ENCODE data around the gene KRABD2.

- TF ChIP-seq, protein P1, sequence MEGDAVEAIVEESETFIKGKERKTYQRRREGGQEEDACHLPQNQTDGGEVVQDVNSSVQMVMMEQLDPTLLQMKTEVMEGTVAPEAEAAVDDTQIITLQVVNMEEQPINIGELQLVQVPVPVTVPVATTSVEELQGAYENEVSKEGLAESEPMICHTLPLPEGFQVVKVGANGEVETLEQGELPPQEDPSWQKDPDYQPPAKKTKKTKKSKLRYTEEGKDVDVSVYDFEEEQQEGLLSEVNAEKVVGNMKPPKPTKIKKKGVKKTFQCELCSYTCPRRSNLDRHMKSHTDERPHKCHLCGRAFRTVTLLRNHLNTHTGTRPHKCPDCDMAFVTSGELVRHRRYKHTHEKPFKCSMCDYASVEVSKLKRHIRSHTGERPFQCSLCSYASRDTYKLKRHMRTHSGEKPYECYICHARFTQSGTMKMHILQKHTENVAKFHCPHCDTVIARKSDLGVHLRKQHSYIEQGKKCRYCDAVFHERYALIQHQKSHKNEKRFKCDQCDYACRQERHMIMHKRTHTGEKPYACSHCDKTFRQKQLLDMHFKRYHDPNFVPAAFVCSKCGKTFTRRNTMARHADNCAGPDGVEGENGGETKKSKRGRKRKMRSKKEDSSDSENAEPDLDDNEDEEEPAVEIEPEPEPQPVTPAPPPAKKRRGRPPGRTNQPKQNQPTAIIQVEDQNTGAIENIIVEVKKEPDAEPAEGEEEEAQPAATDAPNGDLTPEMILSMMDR (IDR thresholded peaks at IDR 0.05; ENCODE audit: low read depth, low read length, missing input control): no peak
- TF ChIP-seq, protein P2, sequence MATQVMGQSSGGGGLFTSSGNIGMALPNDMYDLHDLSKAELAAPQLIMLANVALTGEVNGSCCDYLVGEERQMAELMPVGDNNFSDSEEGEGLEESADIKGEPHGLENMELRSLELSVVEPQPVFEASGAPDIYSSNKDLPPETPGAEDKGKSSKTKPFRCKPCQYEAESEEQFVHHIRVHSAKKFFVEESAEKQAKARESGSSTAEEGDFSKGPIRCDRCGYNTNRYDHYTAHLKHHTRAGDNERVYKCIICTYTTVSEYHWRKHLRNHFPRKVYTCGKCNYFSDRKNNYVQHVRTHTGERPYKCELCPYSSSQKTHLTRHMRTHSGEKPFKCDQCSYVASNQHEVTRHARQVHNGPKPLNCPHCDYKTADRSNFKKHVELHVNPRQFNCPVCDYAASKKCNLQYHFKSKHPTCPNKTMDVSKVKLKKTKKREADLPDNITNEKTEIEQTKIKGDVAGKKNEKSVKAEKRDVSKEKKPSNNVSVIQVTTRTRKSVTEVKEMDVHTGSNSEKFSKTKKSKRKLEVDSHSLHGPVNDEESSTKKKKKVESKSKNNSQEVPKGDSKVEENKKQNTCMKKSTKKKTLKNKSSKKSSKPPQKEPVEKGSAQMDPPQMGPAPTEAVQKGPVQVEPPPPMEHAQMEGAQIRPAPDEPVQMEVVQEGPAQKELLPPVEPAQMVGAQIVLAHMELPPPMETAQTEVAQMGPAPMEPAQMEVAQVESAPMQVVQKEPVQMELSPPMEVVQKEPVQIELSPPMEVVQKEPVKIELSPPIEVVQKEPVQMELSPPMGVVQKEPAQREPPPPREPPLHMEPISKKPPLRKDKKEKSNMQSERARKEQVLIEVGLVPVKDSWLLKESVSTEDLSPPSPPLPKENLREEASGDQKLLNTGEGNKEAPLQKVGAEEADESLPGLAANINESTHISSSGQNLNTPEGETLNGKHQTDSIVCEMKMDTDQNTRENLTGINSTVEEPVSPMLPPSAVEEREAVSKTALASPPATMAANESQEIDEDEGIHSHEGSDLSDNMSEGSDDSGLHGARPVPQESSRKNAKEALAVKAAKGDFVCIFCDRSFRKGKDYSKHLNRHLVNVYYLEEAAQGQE (IDR thresholded peaks at IDR 0.05): no peak
- TF ChIP-seq TAF1 (conservative IDR thresholded peaks at IDR 0.05): no peak
Observed at GRCh38 chr17:8360260-8360659, 16.2 kb downstream of the KRABD2 start.

All from liver (tissue), 3 donors.